ENCODE measurements around the gene RPA3.
"Not testable (repeated sequence)": the region's sequence is repeated elsewhere in the genome, so short reads cannot be mapped to it uniquely, and the experiment has no call there.

Gene RPA3

GRCh38 chr7:7688956-7689355, 29.5 kb downstream of the RPA3 start:
- no peak for DNase-seq

DNA sequence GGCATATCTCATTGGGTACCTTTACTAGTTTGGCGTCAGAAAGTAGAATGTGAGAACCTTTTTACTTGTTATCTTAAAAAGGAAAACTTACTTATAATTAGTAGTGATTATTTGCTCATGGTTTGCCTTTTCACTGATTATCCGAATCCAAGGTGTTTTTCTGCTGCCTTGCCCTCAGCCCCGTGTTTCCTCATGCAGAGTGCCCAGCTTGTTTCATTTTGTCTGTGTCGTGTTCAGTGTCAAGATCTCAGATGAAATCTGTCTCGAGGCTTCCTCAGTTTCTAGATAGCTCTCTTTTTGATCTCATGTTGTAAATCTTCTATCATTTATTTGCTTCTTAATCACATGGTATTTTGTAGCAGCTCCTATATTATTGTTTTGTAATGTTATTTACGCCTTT, 30.1 kb downstream of the RPA3 start:
- no peak for DNase-seq

DNA sequence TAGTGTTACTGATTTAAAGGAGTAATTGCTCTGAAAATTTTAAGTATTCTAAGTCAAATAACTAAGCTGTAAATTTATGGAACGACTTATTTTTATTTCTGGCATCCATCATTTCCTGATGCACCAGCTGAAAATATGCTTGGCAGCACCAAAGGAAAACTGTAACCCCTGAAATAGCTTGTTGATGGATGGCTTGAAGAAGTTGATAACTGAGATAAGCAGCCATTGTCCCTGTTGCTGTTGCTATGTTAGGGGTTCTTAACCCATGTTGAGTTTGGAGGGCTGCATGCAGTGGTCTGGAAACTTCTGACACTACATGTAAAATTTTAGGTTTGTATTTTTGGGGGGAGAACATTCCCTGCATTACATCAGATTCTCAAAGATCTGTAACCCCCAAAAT, 30.6 kb downstream of the RPA3 start:
- DNase-seq, result no peak

- DNase-seq, result no peak
Measured at GRCh38 chr7:7686811-7687508, 31.4 kb downstream of the RPA3 start.

- DNase-seq, result no peak
Measured at GRCh38 chr7:7682861-7683260, 35.5 kb downstream of the RPA3 start.

- no peak for DNase-seq
Measured at GRCh38 chr7:7681936-7682329, 36.5 kb downstream of the RPA3 start.

DNA sequence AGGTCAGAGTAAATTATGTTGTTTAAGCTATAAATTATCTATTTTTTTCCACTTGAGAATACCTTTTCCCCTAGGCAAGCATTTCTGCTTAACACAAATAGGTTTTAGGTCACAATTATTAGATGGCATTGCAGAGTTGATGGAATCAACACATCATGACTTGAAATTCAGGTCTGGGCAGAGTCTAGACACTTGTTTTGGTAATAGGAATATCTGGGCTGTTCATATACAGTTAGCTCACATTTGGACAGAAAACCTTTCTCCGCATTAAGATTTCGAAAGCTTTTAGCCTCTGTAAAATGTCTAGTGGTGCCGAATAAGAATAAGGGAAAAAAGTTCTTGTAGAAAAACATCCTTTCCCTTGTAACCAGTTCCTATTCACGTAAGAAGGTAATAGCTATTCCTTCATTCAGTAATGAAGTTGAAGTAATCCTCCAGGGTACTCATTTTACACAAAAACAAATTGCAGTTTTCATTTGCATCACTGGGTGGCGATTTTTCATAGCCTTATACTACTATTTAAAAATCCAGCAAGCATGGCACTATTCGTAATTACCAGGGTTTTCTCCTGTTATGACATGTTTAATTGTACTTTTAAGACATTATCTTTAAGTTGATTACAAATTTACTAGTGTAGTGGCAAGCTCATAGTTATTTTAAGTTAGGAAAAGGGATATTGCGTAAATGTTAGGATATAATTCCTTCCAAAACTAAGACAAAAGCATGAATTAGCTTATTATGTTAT, 37.0 kb downstream of the RPA3 start:
- DNase-seq, result peak; percentile 27 to 71

DNA sequence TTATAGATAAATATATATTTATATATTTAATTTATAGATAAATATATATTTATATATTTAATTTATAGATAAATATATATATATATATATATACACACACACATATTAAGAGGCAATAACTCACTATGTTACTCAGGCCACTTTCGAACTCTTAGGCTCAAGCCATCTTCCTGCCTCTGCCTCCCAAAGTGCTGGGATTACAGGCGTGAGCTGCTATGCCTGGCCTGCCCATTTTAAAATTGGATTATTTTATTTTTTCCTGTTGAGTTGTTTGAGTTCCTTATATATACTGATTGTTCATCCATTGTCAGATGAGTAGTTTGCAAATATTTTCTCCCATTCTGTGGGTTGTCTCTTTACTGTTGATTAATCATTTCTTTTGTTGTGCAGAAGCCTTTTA, 38.8 kb downstream of the RPA3 start:
- not testable (repeated sequence) for DNase-seq

- DNase-seq, result no peak
Measured at GRCh38 chr7:7675686-7676085, 42.7 kb downstream of the RPA3 start.

- DNase-seq, result no peak
Measured at GRCh38 chr7:7673240-7673550, 45.2 kb downstream of the RPA3 start.

- DNase-seq, result no peak
Measured at GRCh38 chr7:7672545-7673239, 45.7 kb downstream of the RPA3 start.

DNA sequence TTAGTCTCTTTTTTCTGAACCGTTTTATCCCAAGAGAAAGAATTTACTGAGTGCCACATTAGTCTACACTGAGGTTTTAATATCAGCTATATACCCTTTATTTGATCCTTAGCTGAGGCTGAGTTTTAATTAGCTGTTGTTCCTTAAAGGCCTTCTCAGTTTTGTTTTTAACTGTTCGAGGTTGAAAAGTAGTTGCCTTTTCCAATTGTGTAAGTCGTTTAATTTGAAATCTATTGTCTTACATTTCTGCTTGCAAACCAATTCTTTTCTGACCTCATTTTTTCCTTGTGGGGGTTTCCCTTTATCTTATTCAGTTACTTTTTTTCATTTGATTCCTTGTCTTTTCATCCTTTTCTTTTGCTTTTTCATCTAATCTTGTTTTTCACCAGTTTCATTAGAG, 47.0 kb downstream of the RPA3 start:
- no peak for DNase-seq

- DNase-seq, result no peak
Measured at GRCh38 chr7:7670490-7670889, 47.9 kb downstream of the RPA3 start.

GRCh38 chr7:7668706-7669105, 49.7 kb downstream of the RPA3 start:
- no peak for DNase-seq

DNA sequence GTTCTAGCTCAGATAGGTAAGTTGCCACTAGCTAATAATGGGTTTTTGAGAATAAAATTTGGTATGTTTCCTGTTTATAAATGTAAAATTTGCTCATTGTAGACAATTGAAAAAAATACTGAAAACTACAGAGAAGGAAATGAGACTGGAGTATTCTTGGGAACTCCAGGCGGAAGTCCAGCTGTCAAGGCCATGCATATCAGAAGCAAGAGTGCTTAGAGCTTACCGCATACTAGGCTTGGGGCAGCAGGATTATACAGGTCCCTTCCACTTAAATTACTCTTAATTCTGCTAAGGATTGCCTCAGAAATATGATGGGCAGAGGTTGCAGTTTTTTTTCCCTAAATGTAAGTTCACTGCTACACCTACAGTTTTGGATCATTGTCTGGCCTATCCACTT, 51.2 kb downstream of the RPA3 start:
- no peak for DNase-seq

- DNase-seq, result no peak
Measured at GRCh38 chr7:7665031-7665430, 53.4 kb downstream of the RPA3 start.

DNA sequence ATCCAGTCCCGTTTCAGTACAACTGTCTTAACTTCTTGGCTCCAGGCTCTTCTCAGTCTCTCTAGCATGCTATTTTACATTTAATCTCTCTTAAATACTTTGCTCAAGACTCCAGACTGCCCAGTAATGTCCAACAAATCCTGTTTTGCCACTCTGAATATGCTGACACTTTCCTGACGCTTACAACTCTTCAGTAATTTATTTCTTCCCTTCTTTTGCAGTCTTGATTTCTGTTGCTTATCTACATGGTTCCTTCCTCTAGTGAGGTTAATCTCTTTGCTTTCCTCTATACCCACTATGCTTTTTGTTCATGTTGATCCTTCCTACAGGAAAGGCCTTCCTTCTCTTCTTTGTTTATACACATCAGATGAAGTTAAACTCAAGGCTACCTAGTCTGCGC, 54.1 kb downstream of the RPA3 start:
- no peak for DNase-seq

GRCh38 chr7:7662527-7662926, 55.9 kb downstream of the RPA3 start:
- no peak for DNase-seq

DNA sequence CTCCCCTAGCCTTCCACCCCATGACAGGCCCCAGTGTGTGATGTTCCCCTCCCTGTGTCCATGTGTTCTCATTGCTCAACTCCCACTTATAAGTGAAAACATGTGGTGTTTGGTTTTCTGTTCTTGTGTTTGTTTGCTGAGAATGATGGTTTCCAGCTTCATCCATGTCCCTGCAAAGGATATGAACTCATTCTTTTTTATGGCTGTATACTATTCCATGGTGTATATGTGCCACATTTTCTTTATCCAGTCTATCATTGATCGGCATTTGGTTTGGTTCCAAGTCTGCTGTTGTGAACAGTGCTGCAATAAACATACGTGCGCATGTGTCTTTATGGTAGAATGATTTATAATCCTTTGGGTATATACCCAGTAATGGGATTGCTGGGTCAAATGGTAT, 61.9 kb downstream of the RPA3 start:
- not testable (repeated sequence) for DNase-seq

DNA sequence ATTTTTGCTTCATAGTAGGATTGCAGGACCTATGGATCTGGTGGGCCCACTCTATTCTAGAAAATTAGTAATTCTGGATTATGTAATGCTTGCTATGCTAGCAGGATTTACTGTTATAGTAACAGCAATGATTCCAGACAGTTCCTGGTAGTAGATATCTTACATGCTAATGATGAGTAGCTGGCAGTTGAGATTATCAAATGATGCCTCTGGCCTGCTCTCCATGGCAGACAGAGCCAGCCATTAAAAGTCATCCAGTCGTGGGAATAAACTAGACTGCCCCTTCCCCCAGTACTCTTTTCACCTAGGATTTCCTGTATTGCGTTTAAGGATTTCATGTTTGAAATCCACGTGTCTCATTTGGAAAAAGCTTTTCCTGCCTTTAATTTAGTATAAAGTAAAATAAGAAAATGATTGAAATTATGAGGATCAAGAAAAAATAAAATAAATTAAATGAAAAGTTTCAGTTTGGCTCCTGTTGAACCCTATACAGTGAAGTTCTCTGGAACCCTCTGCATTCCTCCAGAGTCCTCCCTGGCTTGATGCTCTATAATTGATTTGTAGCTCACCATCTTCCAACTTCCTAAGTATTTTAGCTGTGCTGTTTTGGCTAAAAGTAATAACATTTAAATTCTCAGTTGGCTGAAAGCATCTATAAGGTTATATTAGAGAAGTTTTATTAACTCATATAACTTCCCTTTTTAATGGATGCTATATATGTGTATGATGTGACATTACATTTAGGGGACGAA, 63.3 kb downstream of the RPA3 start:
- DNase-seq, result no peak

GRCh38 chr7:7653593-7654187, 64.7 kb downstream of the RPA3 start:
- DNase-seq, result peak; percentile 6 to 42

- no peak for DNase-seq
Measured at GRCh38 chr7:7652798-7653540, 65.4 kb downstream of the RPA3 start.
